Upper lobe of left lung (tissue), 6 donors: Measurements from ENCODE around the gene NAGA. TPM values are rescaled to one million over a fixed set of nuclear protein-coding genes. Genes with fewer than 3 reads are reported as not detected.
A peak's percentile ranks its signal among the peaks of the same experiment; 100 is the strongest.

Experiments
- ATAC-seq, 2 donors: fragments of 200-7000 bp; cut with Tn5 transposase; one replicate each; pipeline ENCODE4 v1.9.1; 2022; ENCODE audit warnings: mild to moderate bottlenecking in 2 of 2, moderate library complexity in 2 of 2; ENCODE audit not compliant: low FRiP score in 2 of 2
- DNase-seq, 2 donors: peaks; one replicate each; pipeline ENCODE4 v3.0.0-alpha.2; 2019 to 2020
- H3K27ac ChIP-seq, 4 donors: fragments of 200-600 bp; sonication (generic); one replicate each; pipeline ENCODE4 v1.5.1; 2016 to 2019
- H3K27me3 ChIP-seq, 4 donors: fragments of 200-600 bp; sonication (generic); one replicate each; pipeline ENCODE4 v1.5.1; 2017 to 2019
- H3K36me3 ChIP-seq, 4 donors: fragments of 200-600 bp; sonication (generic); one replicate each; pipeline ENCODE4 v1.5.1; 2016 to 2019
- H3K4me1 ChIP-seq, 4 donors: fragments of 200-600 bp; sonication (generic); one replicate each; pipeline ENCODE4 v1.5.1; 2018 to 2019
- H3K4me3 ChIP-seq, 4 donors: fragments of 200-600 bp; sonication (generic); one replicate each; pipeline ENCODE4 v1.5.1; 2017 to 2019; ENCODE audit warnings: mild to moderate bottlenecking in 2 of 4, moderate library complexity in 1 of 4
- H3K9me3 ChIP-seq, 4 donors: fragments of 200-600 bp; sonication (generic); one replicate each; pipeline ENCODE4 v1.5.1; 2018 to 2019
- EP300 ChIP-seq, 4 donors: sonication (generic); formaldehyde crosslinking; IDR thresholded peaks; one replicate each; pipeline ENCODE4 v1.5.1; 2017; ENCODE audit warnings: antibody characterized with exemption in 4 of 4, control low read depth in 2 of 4
- POLR2A ChIP-seq, 4 donors: fragments of 450-650 bp; IDR thresholded peaks; one replicate each; pipeline ENCODE4 v1.5.1; 2016 to 2017; ENCODE audit warnings: antibody characterized with exemption in 4 of 4, mild to moderate bottlenecking in 2 of 4
- POLR2AphosphoS5 ChIP-seq, 2 donors: sonication (generic); formaldehyde crosslinking; IDR thresholded peaks; one replicate each; pipeline ENCODE4 v1.5.1; 2017; ENCODE audit warnings: antibody characterized with exemption in 2 of 2
- WGBS, 2 donors: methylation state at CpG; one replicate each; pipeline ENCODE4 v1.1.5; 2017 to 2018; 5-methylcytosine and 5-hydroxymethylcytosine counted together
- total RNA-seq, 6 donors: library from RNA; depleted of rRNA in 4 of 6; stranded (reverse); fragments of >200 nt in 4 of 6; gene quantifications; one replicate each; pipeline versions ENCODE4 v1.1.0 to v1.2.1, GENCODE V29; 2016 to 2021
- TF ChIP-seq, protein P1 (sequence below), 6 experiments: fragments of 450-650 bp in 4 of 6; fragments of 200-600 bp in 2 of 6; sonication (generic) in 2 of 6; IDR thresholded peaks; one replicate each; pipeline ENCODE4 v1.5.1; 2016 to 2019; ENCODE audit warnings: antibody characterized with exemption in 6 of 6
- donor health status: DM: no; HTN: no; CAD: no; lungs with moderate emphysema.
- donor health status: DM: no; HTN: yes; CAD: no; lungs with severe emphysema.

NAGA gene
- total RNA-seq, 6 donors from 2014 or later, result 25.5 to 42.3 (median 34.4) TPM

DNA sequence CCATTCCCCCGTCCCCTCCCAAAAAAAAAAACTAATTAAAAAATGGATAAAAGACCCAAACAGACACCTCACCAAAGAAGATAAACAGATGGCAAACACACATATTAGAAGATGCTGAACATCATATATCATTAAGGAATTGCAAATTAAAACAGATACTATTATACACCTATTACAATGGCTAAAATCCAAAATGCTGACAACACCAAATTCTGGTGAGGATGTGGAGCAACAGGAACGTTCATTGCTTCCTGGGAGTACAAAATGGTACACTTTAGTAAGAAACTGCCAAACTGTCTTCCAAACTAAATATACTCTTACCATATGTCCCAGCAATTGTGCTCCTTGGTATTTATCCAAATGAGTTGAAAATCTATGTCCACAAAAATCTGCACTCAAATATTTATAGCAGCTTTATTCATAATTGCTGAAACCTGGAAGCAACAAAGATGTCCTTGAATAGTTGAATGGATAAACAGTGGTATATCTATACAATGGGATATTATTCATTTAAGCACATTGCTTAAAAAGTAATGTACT lies 19.9 kb downstream of the NAGA start:
- Histone ChIP-seq H3K4me3 (no peak overlapping the region), H3K27ac (no peak overlapping the region), H3K27me3 (no peaks in the 10 kb centered on the region), H3K36me3 (no peaks in the 10 kb centered on the region), H3K9me3 (no peaks in the 10 kb centered on the region), H3K4me1 (no peaks in the 10 kb centered on the region)
- TF ChIP-seq POLR2A (IDR thresholded peaks at IDR 0.05) (no peak), POLR2AphosphoS5 (IDR thresholded peaks at IDR 0.05) (no peak), EP300 (IDR thresholded peaks at IDR 0.05) (no peak)
- TF ChIP-seq, protein P1, sequence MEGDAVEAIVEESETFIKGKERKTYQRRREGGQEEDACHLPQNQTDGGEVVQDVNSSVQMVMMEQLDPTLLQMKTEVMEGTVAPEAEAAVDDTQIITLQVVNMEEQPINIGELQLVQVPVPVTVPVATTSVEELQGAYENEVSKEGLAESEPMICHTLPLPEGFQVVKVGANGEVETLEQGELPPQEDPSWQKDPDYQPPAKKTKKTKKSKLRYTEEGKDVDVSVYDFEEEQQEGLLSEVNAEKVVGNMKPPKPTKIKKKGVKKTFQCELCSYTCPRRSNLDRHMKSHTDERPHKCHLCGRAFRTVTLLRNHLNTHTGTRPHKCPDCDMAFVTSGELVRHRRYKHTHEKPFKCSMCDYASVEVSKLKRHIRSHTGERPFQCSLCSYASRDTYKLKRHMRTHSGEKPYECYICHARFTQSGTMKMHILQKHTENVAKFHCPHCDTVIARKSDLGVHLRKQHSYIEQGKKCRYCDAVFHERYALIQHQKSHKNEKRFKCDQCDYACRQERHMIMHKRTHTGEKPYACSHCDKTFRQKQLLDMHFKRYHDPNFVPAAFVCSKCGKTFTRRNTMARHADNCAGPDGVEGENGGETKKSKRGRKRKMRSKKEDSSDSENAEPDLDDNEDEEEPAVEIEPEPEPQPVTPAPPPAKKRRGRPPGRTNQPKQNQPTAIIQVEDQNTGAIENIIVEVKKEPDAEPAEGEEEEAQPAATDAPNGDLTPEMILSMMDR (IDR thresholded peaks at IDR 0.05), result no peak
- ATAC-seq (no peak), DNase-seq (no peak)
- WGBS, 2 donors, result 63 to 72% methylated on average over 2 of the region's 2 CpGs

DNA sequence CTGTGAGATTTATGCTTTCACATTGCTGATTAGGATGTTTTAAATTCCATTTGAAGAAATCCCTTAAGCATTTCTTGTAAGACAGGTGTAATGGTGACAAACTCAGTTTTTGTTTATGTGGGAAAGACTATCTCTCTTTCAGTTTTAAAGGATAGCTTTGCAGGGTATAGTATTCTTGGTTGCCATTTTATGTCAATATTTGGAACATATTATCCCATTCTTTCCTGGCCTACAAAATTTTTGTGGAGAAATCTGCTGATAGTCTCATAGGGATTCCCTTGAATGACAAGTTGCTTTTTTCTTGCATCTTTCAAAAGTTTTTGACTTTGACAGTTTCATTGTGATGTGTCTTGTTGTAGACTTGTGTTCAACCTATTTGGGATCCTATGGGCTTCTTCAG lies 28.8 kb downstream of the NAGA start:
- DNase-seq (no peak), ATAC-seq (no peak)
- peaks cover 0 to 6% (median 4%) of the 10 kb centered on the region in 4 donors for H3K9me3 ChIP-seq
- TF ChIP-seq POLR2AphosphoS5 (IDR thresholded peaks at IDR 0.05), result no peak
- TF ChIP-seq, protein P1 (IDR thresholded peaks at IDR 0.05), result no peak
- no peak for TF ChIP-seq POLR2A (IDR thresholded peaks at IDR 0.05)
- TF ChIP-seq EP300 (IDR thresholded peaks at IDR 0.05), result no peak
- H3K27ac ChIP-seq, result no peak overlapping the region
- H3K4me1 ChIP-seq, result no peaks in the 10 kb centered on the region
- no peaks in the 10 kb centered on the region for H3K27me3 ChIP-seq
- no peak overlapping the region for H3K4me3 ChIP-seq
- no peaks in the 10 kb centered on the region for H3K36me3 ChIP-seq

DNA sequence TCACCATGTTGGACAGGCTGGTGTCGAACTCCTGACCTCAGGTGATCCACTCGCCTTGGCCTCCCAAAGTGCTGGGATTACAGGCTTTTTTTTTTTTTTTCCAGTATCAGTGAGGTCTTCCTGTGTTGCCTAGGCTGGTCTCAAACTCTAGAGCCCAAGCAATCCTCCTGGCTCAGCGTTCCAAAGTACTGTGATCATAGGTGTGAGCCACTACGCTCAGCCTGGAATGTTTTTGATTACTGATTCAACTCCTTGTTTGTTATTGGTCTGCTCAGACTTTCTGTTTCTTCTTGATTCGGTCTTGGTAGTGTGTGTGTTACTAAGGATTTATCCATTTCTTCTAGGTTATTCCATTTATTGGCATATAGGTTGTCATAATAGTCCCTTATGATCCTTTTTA lies 31.3 kb downstream of the NAGA start:
- Histone ChIP-seq H3K9me3 (peaks cover 0 to 6% (median 4%) of the 10 kb centered on the region in 4 donors), H3K4me1 (no peaks in the 10 kb centered on the region), H3K27me3 (no peaks in the 10 kb centered on the region), H3K36me3 (no peaks in the 10 kb centered on the region), H3K4me3 (no peak overlapping the region), H3K27ac (no peak overlapping the region)
- ATAC-seq, result no peak
- TF ChIP-seq, protein P1 (IDR thresholded peaks at IDR 0.05), result no peak
- TF ChIP-seq POLR2AphosphoS5 (IDR thresholded peaks at IDR 0.05), result no peak
- TF ChIP-seq POLR2A (IDR thresholded peaks at IDR 0.05), result no peak
- no peak for TF ChIP-seq EP300 (IDR thresholded peaks at IDR 0.05)
- DNase-seq, result no peak
- WGBS, 2 donors, result 98% methylated on average over 5 of the region's 5 CpGs

GRCh38 chr22:42035256-42035655 lies 35.4 kb downstream of the NAGA start:
- ATAC-seq, result no peak
- WGBS, 2 donors, result 78 to 85% methylated on average over 8 of the region's 8 CpGs
- Histone ChIP-seq H3K27me3 (no peaks in the 10 kb centered on the region), H3K4me1 (no peaks in the 10 kb centered on the region), H3K27ac (no peak overlapping the region), H3K36me3 (no peaks in the 10 kb centered on the region), H3K4me3 (no peak overlapping the region), H3K9me3 (peaks cover 0 to 10% (median 4%) of the 10 kb centered on the region in 4 donors)
- DNase-seq, result peak in 1 of 2 donors; percentile 47
- no peak for TF ChIP-seq EP300 (IDR thresholded peaks at IDR 0.05)
- no peak for TF ChIP-seq POLR2AphosphoS5 (IDR thresholded peaks at IDR 0.05)
- TF ChIP-seq POLR2A (IDR thresholded peaks at IDR 0.05), result no peak
- TF ChIP-seq, protein P1 (IDR thresholded peaks at IDR 0.05), result no peak
